ENCODE results near the gene MRPS14.
A peak's percentile ranks its signal among the peaks of the same experiment; 100 is the strongest.
"Not testable (repeated sequence)": the region's sequence is repeated elsewhere in the genome, so short reads cannot be mapped to it uniquely, and the experiment has no call there.

The MRPS14 gene

GRCh38 chr1:175023922-175024242 is 657 bp upstream of the MRPS14 start:
- DNase-seq (ENCODE audit: low spot score) = not testable (repeated sequence)

- DNase-seq (ENCODE audit: low spot score) = no peak
These were observed 3.7 kb downstream of the MRPS14 start for GRCh38 chr1:175019524-175019923.

GRCh38 chr1:175015243-175015642 is 8.0 kb downstream of the MRPS14 start:
- no peak for DNase-seq (ENCODE audit: low spot score)

GRCh38 chr1:175013445-175013844 is 9.8 kb downstream of the MRPS14 start:
- no peak for DNase-seq (ENCODE audit: low spot score)

GRCh38 chr1:175009532-175009931 is 13.7 kb downstream of the MRPS14 start:
- no peak for DNase-seq (ENCODE audit: low spot score)

GRCh38 chr1:175005085-175005783 is 18.0 kb downstream of the MRPS14 start:
- no peak for DNase-seq (ENCODE audit: low spot score)

- DNase-seq (ENCODE audit: low spot score) = no peak
These were observed 19.7 kb downstream of the MRPS14 start for GRCh38 chr1:175003521-175003920.

GRCh38 chr1:175002910-175003517 is 20.2 kb downstream of the MRPS14 start:
- DNase-seq (ENCODE audit: low spot score) = no peak

GRCh38 chr1:175000697-175001187 is 22.5 kb downstream of the MRPS14 start:
- peak; percentile 14 for DNase-seq (ENCODE audit: low spot score)

- DNase-seq (ENCODE audit: low spot score) = peak; percentile 11
These were observed 23.1 kb downstream of the MRPS14 start, which contains the start of gene CACYBP for GRCh38 chr1:174999936-175000696. Gene CACYBP (plus strand): TSS chr1:174999947. CDS start chr1:175000181, 234 bp downstream.

GRCh38 chr1:174999216-174999935 is 23.8 kb downstream of the MRPS14 start:
- peak; percentile 96 for DNase-seq (ENCODE audit: low spot score)

GRCh38 chr1:174998569-174999215 is 24.5 kb downstream of the MRPS14 start:
- peak; percentile 79 for DNase-seq (ENCODE audit: low spot score)

- DNase-seq (ENCODE audit: low spot score) = no peak
These were observed 26.2 kb downstream of the MRPS14 start for GRCh38 chr1:174997041-174997440.

GRCh38 chr1:174996476-174996875 is 26.7 kb downstream of the MRPS14 start:
- DNase-seq (ENCODE audit: low spot score) = no peak

- DNase-seq (ENCODE audit: low spot score) = no peak
These were observed 27.3 kb downstream of the MRPS14 start for GRCh38 chr1:174995916-174996315.

GRCh38 chr1:174995121-174995520 is 28.1 kb downstream of the MRPS14 start:
- no peak for DNase-seq (ENCODE audit: low spot score)

GRCh38 chr1:174991473-174991872 is 31.8 kb downstream of the MRPS14 start:
- DNase-seq (ENCODE audit: low spot score) = no peak

GRCh38 chr1:174990382-174990999 is 32.7 kb downstream of the MRPS14 start:
- peak; percentile 77 for DNase-seq (ENCODE audit: low spot score)

GRCh38 chr1:174989536-174990220 is 33.5 kb downstream of the MRPS14 start:
- DNase-seq (ENCODE audit: low spot score) = no peak

- DNase-seq (ENCODE audit: low spot score) = no peak
These were observed 34.2 kb downstream of the MRPS14 start for GRCh38 chr1:174988986-174989385.

- DNase-seq (ENCODE audit: low spot score) = no peak
These were observed 34.7 kb downstream of the MRPS14 start for GRCh38 chr1:174988539-174988938.

Data from LoVo (cell line).